ENCODE data around the gene OR2Y1. TPM values are rescaled to one million over a fixed set of nuclear protein-coding genes. Genes with fewer than 3 reads are reported as not detected.

OR2Y1 gene
- total and polyA plus RNA-seq, 8 donors = not detected

- no peak overlapping the region for H3K4me3 ChIP-seq
- intact Hi-C loops (cut with DNase I; ENCODE audit: low total_unique reads) = no loop called here
- no peak overlapping the region for H3K27ac ChIP-seq
- TF ChIP-seq POLR2AphosphoS5 (IDR thresholded peaks at IDR 0.05) (no peak), POLR2A (IDR thresholded peaks at IDR 0.05) (no peak), EP300 (IDR thresholded peaks at IDR 0.05) (no peak), CTCF (IDR thresholded peaks at IDR 0.05) (no peak)
- 85 to 92% (median 89%) methylated on average over 7 of the region's 7 CpGs for WGBS, 5 donors
- peaks cover 4 to 16% (median 12%) of the 10 kb centered on the region in 4 donors for H3K9me3 ChIP-seq
- H3K27me3 ChIP-seq = peaks cover 0 to 11% (median 0%) of the 10 kb centered on the region in 3 donors
- no peaks in the 10 kb centered on the region for H3K36me3 ChIP-seq
- no peaks in the 10 kb centered on the region for H3K4me1 ChIP-seq
- DNase-seq = no peak
Measured at GRCh38 chr5:180775624-180776023, 35.8 kb upstream of the OR2Y1 start.

GRCh38 chr5:180771839-180772238, 32.0 kb upstream of the OR2Y1 start:
- Histone ChIP-seq H3K4me1 (no peaks in the 10 kb centered on the region), H3K27me3 (peaks cover 0 to 11% (median 0%) of the 10 kb centered on the region in 3 donors), H3K36me3 (no peaks in the 10 kb centered on the region), H3K27ac (no peak overlapping the region), H3K9me3 (peaks cover 4 to 26% (median 15%) of the 10 kb centered on the region in 4 donors), H3K4me3 (no peak overlapping the region)
- TF ChIP-seq EP300 (IDR thresholded peaks at IDR 0.05) = no peak
- TF ChIP-seq POLR2A (IDR thresholded peaks at IDR 0.05) = no peak
- TF ChIP-seq CTCF (IDR thresholded peaks at IDR 0.05) = no peak
- TF ChIP-seq POLR2AphosphoS5 (IDR thresholded peaks at IDR 0.05) = no peak
- intact Hi-C loops (cut with DNase I; ENCODE audit: low total_unique reads) = no loop called here
- DNase-seq = no peak

GRCh38 chr5:180769821-180770220, 30.0 kb upstream of the OR2Y1 start:
- 74 to 91% (median 81%) methylated on average over 3 of the region's 3 CpGs for WGBS, 5 donors
- Histone ChIP-seq H3K27me3 (peaks cover 0 to 11% (median 0%) of the 10 kb centered on the region in 3 donors), H3K9me3 (peaks cover 4 to 26% (median 15%) of the 10 kb centered on the region in 4 donors), H3K4me3 (no peak overlapping the region), H3K27ac (no peak overlapping the region), H3K36me3 (no peaks in the 10 kb centered on the region), H3K4me1 (no peaks in the 10 kb centered on the region)
- TF ChIP-seq POLR2AphosphoS5 (IDR thresholded peaks at IDR 0.05) = no peak
- no peak for TF ChIP-seq EP300 (IDR thresholded peaks at IDR 0.05)
- TF ChIP-seq CTCF (IDR thresholded peaks at IDR 0.05) = no peak
- no peak for TF ChIP-seq POLR2A (IDR thresholded peaks at IDR 0.05)
- intact Hi-C loops (cut with DNase I; ENCODE audit: low total_unique reads) = no loop called here
- no peak for DNase-seq

- H3K36me3 ChIP-seq = no peaks in the 10 kb centered on the region
- H3K4me1 ChIP-seq = no peaks in the 10 kb centered on the region
- peaks cover 0 to 43% (median 31%) of the 10 kb centered on the region in 4 donors for H3K9me3 ChIP-seq
- intact Hi-C loops (cut with DNase I; ENCODE audit: low total_unique reads) = no loop called here
- no peak overlapping the region for H3K4me3 ChIP-seq
- H3K27me3 ChIP-seq = peaks cover 0 to 8% (median 4%) of the 10 kb centered on the region in 3 donors
- no peak for DNase-seq
- WGBS, 5 donors = 44 to 69% (median 63%) methylated on average over 2 of the region's 2 CpGs
- H3K27ac ChIP-seq = no peak overlapping the region
- TF ChIP-seq CTCF (IDR thresholded peaks at IDR 0.05) = no peak
- no peak for TF ChIP-seq POLR2A (IDR thresholded peaks at IDR 0.05)
Measured at GRCh38 chr5:180755601-180756000, 15.7 kb upstream of the OR2Y1 start.

Measured in stomach (tissue), 9 donors.